GM12878 (cell line): ENCODE measurements around the gene ZNF423.

Source experiments
- ASH2L ChIP-seq: fragments of 300-600, 200-600 bp; sonication (generic); IDR thresholded peaks from 2 replicates; pipeline ENCODE4 v1.6.1; 2017; ENCODE audit warnings: low read depth, mild to moderate bottlenecking, borderline replicate concordance
- CBFB ChIP-seq: IDR thresholded peaks from 2 replicates; pipeline ENCODE4 v1.6.1; 2016; ENCODE audit warnings: antibody characterized with exemption, low read depth
- CHD1 ChIP-seq: IDR thresholded peaks from 2 replicates; pipeline ENCODE4 v1.6.1; 2012; ENCODE audit warnings: low read depth, low read length, improper control_type of control experiment
- CTCF ChIP-seq, 3 experiments: IDR thresholded peaks in 2 of 3; conservative IDR thresholded peaks in 1 of 3; 2 replicates each; pipeline ENCODE4 v1.5.1; 2011; ENCODE audit warnings: low read depth in 3 of 3, low read length in 3 of 3, mild to moderate bottlenecking in 3 of 3, control low read depth in 2 of 3, moderate library complexity in 2 of 3, inconsistent platforms in 1 of 3, mixed read lengths in 1 of 3; ENCODE audit not compliant: control insufficient read depth in 2 of 3, insufficient read depth in 1 of 3; ENCODE audit errors: extremely low read depth in 1 of 3
- JUND ChIP-seq: IDR thresholded peaks from 2 replicates; pipeline ENCODE4 v1.6.1; 2012; ENCODE audit warnings: low read depth, mild to moderate bottlenecking, low read length, improper control_type of control experiment, moderate library complexity
- POLR2AphosphoS2 ChIP-seq: IDR thresholded peaks from 2 replicates; pipeline ENCODE4 v1.6.1; 2011; ENCODE audit warnings: low read depth, mild to moderate bottlenecking, low read length, improper control_type of control experiment, moderate library complexity
- SRF ChIP-seq, 2 experiments: IDR thresholded peaks; 2 replicates each; pipeline ENCODE4 v1.6.1; 2011; ENCODE audit warnings: low read depth in 2 of 2, low read length in 2 of 2, mild to moderate bottlenecking in 1 of 2, moderate library complexity in 1 of 2

GRCh38 chr16:49709057-49709456 lies 146.9 kb downstream of the ZNF423 start:
- TF ChIP-seq ASH2L (no peak), CBFB (no peak), CTCF (IDR thresholded peaks at IDR 0.05 in 2 of 3, conservative IDR thresholded peaks at IDR 0.05 in 1 of 3; ENCODE audit: control insufficient read depth in 2 of 3, extremely low read depth in 1 of 3, insufficient read depth in 1 of 3, low read depth in 3 of 3, low read length in 3 of 3) (no peak), CHD1 (no peak), POLR2AphosphoS2 (no peak), JUND (no peak), SRF (IDR thresholded peaks at IDR 0.05; ENCODE audit: low read depth in 2 of 2, low read length in 2 of 2) (no peak)
